C4-2B (cell line): ENCODE data around the gene ATG2B.

ENCODE experiments used
- H3K27ac ChIP-seq: fragments of 450-650 bp; 2 replicates; pipeline ENCODE4 v1.5.1; 2017
- ZFX ChIP-seq: fragments of 450-650 bp; IDR thresholded peaks from 2 replicates; pipeline ENCODE4 v1.6.1; 2017
- TF ChIP-seq, protein P1 (sequence below): fragments of 450-650 bp; conservative IDR thresholded peaks from 2 replicates; pipeline ENCODE4 v1.5.1; 2017; ENCODE audit warnings: mild to moderate bottlenecking

The ATG2B gene

GRCh38 chr14:96265383-96266095 lies 97.6 kb downstream of the ATG2B start:
- TF ChIP-seq ZFX = no peak
- TF ChIP-seq, protein P1, sequence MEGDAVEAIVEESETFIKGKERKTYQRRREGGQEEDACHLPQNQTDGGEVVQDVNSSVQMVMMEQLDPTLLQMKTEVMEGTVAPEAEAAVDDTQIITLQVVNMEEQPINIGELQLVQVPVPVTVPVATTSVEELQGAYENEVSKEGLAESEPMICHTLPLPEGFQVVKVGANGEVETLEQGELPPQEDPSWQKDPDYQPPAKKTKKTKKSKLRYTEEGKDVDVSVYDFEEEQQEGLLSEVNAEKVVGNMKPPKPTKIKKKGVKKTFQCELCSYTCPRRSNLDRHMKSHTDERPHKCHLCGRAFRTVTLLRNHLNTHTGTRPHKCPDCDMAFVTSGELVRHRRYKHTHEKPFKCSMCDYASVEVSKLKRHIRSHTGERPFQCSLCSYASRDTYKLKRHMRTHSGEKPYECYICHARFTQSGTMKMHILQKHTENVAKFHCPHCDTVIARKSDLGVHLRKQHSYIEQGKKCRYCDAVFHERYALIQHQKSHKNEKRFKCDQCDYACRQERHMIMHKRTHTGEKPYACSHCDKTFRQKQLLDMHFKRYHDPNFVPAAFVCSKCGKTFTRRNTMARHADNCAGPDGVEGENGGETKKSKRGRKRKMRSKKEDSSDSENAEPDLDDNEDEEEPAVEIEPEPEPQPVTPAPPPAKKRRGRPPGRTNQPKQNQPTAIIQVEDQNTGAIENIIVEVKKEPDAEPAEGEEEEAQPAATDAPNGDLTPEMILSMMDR = no peak
- H3K27ac ChIP-seq = peak overlapping the region; percentile 69

- TF ChIP-seq, protein P1 = peak; percentile 24
- no peak for TF ChIP-seq ZFX
- peak overlapping the region; percentile 69 for H3K27ac ChIP-seq
Observed at GRCh38 chr14:96264853-96265252, 98.3 kb downstream of the ATG2B start.

DNA sequence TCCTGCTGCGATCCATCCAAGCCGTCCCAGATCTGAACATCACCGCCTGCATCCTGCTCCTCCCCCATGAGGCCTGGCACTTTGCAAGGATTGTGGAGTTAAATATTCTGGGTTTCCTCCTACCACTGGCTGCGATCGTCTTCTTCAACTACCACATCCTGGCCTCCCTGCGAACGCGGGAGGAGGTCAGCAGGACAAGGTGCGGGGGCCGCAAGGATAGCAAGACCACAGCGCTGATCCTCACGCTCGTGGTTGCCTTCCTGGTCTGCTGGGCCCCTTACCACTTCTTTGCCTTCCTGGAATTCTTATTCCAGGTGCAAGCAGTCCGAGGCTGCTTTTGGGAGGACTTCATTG lies 99.0 kb downstream of the ATG2B start:
- H3K27ac ChIP-seq = peak overlapping the region; percentile 69
- TF ChIP-seq, protein P1 = peak; percentile 30; the same call in 1 of the 2 replicates
- TF ChIP-seq ZFX = no peak; the same call in 1 of the 2 replicates

DNA sequence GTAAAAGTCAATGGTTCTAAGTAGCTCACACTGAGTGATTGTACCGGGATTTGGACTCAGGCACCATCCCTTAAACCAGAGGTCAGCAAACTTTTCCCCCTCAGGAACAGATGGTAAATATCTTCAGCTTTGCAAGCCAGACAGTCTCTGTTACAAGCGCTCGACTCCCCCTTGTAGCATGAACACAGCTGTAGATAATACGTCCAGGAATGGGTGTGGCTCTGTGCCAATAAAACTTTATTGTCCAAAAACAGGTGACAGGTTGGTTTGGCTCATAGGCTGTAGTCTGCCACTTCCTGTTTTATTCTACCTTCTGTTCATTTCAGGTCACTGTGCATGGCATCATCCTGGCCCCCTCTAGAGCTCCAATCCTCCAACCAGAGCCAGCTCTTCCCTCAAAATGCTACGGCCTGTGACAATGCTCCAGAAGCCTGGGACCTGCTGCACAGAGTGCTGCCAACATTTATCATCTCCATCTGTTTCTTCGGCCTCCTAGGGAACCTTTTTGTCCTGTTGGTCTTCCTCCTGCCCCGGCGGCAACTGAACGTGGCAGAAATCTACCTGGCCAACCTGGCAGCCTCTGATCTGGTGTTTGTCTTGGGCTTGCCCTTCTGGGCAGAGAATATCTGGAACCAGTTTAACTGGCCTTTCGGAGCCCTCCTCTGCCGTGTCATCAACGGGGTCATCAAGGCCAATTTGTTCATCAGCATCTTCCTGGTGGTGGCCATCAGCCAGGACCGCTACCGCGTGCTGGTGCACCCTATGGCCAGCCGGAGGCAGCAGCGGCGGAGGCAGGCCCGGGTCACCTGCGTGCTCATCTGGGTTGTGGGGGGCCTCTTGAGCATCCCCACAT lies 99.6 kb downstream of the ATG2B start:
- peak overlapping the region; percentile 69 for H3K27ac ChIP-seq
- TF ChIP-seq ZFX = no peak
- TF ChIP-seq, protein P1 = peak; percentile 55

DNA sequence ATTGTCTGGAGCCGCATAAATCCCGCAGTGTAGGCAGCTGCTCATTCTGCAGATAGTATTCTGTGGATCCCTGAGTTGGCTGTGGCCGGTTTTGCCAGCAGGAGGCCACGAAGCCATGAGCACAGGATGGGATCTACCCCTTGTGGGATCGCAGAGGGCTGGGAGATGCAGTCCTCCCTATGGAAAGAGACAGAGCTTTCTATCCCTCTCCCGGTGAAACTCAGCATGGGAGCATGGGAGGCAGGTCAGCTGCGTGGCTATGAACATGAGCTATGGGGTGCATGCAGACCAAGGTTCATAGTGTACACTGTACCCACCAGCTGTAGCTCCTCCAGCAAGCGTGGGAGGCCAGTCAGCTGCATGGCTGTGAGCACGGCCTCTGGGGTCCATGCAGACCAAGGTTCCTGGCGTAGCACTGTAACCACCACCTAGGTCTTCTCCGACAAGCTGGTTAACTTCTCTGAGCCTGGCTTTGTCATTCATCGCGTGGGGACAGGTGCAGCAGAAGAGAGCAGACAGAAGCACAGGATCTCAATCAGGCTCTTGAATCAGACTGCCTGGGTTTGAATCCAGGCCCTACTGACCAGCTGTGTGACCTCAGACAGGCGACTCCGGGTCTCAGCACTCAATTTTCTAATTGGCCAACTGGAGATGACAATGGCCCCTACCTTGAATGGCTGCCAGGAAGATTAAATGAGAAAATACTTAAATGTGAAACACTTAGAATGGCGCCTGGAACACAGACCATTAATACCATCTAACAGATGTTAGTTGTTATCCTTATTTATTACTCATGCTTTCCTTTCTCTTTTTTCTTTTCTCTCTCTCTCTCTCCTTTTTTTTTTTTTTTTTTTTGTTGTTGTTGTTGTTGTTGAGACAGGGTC lies 101.1 kb downstream of the ATG2B start:
- peak overlapping the region; percentile 69 for H3K27ac ChIP-seq
- TF ChIP-seq, protein P1 = no peak
- no peak for TF ChIP-seq ZFX

GRCh38 chr14:96261053-96261452 lies 102.1 kb downstream of the ATG2B start:
- H3K27ac ChIP-seq = no peak overlapping the region
- TF ChIP-seq, protein P1 = no peak
- TF ChIP-seq ZFX = no peak
